LNCAP (cell line): Measurements from ENCODE around the gene COL23A1.

Experiments used
- TF ChIP-seq, protein P1 (sequence below): fragments of 450-650 bp; IDR thresholded peaks from 2 replicates; pipeline ENCODE4 v1.5.1; 2017; ENCODE audit warnings: mild to moderate bottlenecking

COL23A1 gene

DNA sequence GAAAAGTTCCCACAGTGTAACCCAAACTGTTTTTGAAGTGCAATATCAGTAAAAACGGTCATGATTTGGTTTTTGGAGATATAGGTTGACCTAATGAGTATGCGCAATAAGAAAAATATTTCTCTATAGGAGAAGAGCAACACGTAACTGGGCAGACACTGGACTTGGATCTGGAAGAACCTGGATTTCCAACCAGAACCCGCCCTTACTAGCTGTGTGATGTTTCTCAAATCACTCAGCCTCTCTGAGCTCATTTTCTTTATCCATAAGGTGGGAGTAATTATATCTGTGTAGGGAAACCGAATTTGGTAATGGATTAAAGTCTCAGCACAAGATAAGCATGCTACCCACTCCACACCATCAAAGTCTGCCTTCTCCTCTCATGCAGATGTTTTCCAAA lies 169.1 kb downstream of the COL23A1 start:
- TF ChIP-seq, protein P1, sequence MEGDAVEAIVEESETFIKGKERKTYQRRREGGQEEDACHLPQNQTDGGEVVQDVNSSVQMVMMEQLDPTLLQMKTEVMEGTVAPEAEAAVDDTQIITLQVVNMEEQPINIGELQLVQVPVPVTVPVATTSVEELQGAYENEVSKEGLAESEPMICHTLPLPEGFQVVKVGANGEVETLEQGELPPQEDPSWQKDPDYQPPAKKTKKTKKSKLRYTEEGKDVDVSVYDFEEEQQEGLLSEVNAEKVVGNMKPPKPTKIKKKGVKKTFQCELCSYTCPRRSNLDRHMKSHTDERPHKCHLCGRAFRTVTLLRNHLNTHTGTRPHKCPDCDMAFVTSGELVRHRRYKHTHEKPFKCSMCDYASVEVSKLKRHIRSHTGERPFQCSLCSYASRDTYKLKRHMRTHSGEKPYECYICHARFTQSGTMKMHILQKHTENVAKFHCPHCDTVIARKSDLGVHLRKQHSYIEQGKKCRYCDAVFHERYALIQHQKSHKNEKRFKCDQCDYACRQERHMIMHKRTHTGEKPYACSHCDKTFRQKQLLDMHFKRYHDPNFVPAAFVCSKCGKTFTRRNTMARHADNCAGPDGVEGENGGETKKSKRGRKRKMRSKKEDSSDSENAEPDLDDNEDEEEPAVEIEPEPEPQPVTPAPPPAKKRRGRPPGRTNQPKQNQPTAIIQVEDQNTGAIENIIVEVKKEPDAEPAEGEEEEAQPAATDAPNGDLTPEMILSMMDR, result no peak

DNA sequence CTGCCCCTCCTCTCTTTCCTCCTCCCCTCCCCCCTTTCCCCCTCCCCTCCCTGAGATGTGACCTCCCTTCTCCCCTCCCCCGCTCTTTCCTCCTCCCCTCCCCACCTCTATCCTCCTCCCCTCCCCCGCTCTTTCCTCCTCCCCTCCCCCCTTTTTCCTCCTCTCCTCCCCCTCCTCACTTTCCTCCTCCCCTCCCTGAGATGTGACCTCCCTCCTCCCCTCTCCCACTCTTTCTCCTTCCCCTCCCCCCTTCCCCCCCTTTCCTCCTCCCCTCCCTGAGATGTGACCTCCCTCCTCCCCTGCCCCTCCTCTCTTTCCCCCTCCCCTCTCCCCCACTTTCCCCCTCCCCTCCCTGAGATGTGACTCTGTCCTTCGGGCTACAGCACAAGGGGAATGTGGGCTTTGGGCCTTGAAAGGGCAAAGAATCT lies 169.8 kb downstream of the COL23A1 start:
- TF ChIP-seq, protein P1, result no peak

DNA sequence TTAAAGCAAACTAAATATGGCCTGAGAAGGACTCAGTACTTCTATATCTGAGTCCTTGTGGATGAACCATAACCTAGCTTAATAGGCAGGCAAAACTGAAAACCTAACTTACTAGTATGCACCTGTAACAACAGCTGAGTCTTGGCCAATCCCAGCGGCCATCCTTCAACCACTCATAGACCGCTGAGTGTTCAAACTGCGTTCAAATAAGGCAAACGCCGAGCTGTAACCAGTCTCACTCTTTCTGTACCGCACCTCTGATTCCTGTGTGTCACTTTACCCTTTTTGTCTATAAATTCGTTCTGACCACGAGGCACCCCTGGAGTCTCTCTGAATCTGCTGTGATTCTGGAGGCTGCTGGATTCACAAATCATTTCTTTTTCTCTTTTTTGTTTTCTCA lies 170.5 kb downstream of the COL23A1 start:
- TF ChIP-seq, protein P1, result no peak

GRCh38 chr5:178419196-178419595 lies 171.0 kb downstream of the COL23A1 start:
- TF ChIP-seq, protein P1, result no peak

DNA sequence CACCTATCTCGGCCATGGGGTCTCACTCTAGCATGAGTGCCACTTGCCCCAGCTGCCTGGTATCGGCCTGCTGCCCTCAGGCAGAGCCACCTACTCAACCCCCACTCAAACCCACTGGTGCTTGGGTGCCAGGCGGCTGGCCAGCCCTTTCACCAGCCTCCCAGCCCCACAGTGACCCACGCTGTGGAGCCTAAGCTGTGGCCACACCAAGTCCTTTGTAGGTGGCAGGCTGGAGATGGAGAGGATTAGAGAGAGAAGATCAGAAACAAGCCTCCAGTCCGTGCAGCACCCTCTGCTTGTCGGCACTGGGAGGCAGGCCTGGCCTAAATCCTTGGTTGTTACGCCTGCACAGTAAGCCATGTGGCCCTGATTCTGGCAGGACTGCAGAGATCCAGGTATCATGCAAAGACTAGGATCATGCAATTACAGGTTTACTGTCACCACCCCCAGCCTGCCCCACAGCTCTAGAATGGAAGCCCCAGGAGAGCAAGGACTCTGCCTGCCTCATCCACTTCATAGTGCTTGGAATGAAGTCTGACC lies 171.7 kb downstream of the COL23A1 start:
- TF ChIP-seq, protein P1, result no peak

DNA sequence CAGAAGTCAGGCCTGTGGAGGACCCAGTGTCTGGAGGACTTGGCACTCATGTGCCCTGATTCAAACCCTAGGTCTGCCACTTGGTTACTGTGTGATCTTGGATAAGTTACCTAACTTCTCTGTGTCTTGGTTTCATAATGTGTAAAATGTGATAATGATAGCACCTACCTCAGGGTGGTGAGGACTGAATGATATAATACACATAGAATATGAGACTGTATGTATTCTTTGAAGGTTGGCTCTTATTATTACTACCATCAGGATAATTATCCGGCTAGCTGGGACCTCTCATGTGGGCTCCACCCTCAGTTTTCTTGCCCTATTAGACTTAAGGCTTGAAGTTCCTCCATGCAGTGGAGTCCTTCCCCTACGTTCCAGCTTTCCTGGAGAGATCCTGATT lies 172.2 kb downstream of the COL23A1 start:
- TF ChIP-seq, protein P1, result no peak

DNA sequence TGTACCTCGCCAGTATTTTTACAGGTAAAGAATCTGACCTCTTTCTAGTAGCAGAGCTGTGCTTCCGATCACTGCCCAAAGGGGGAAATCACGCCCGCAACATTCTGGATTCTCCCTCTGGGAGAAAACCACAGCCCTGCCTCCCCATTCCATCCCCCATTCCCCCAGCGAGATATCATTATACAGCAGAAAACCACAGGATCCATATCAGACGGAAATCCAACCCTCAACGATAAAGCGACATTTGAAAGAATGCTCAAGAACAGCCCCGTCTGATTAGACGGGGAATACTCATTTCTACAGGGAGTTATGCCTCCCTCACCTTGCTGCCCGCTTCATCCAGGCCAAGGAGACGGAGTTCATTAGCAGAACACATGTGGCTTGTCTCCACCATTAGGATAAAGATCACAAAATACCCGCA lies 172.8 kb downstream of the COL23A1 start:
- TF ChIP-seq, protein P1, result no peak

DNA sequence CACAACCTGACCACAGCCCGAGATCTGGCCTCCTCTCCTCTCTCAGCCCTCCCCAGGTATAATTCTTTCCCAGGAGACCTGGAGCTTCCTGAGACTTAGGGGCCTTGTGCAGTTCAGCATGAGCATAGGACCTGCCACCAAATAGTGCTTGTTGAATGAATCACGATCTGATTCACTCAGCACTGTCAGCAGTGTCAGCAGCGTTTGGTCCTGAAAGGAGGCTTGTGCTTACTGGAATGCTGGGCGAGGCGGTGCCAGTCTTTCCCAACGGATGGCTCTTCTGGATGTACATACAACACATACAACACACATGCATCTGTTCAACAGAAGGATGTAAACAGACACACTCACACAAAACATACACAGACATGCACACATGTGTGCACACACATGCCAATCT lies 173.3 kb downstream of the COL23A1 start:
- TF ChIP-seq, protein P1, result no peak
